Transverse colon (tissue), 4 donors: ENCODE results near the gene ZNF280C.

Experiments
- CTCF ChIP-seq, 5 experiments: fragments of 200-600 bp in 3 of 5; fragments of 450-650 bp in 2 of 5; sonication (generic) in 3 of 5; IDR thresholded peaks; 1 replicate in 2 of 5; 2 replicates in 3 of 5; pipeline ENCODE4 v1.5.1; 2016 to 2017; ENCODE audit warnings: antibody characterized with exemption in 5 of 5, inconsistent platforms in 3 of 5, mild to moderate bottlenecking in 2 of 5, moderate library complexity in 1 of 5
- EP300 ChIP-seq: sonication (generic); formaldehyde crosslinking; IDR thresholded peaks from one replicate; pipeline ENCODE4 v1.6.1; 2017; ENCODE audit warnings: antibody characterized with exemption, low read depth
- POLR2A ChIP-seq: fragments of 450-650 bp; IDR thresholded peaks from one replicate; pipeline ENCODE4 v1.6.1; 2016; ENCODE audit warnings: antibody characterized with exemption, mild to moderate bottlenecking, moderate library complexity
- POLR2AphosphoS5 ChIP-seq, 3 donors: sonication (generic); formaldehyde crosslinking; IDR thresholded peaks; one replicate each; pipeline ENCODE4 v1.6.1; 2016; ENCODE audit warnings: antibody characterized with exemption in 3 of 3

DNA sequence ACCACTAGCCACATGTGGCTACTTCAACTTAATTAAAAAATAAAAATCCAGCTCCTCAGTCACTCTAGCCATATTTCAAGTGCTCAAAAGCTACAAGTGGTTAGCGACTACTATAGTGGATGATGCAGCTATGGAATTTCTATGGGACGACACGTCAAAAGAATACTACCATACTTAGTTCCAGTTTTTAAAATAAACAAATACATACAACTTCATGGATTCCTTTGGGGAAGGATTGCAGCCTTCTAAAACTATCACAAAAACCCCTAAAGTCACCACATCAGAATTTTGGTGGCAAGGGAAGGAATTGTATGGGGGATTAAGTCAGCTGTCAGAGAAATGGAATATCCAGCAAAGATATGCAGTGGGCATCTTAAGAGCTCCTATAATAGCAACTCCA is 6.5 kb downstream of the ZNF280C start:
- TF ChIP-seq CTCF (IDR thresholded peaks at IDR 0.05): no peak
- no peak for TF ChIP-seq POLR2A
- no peak for TF ChIP-seq POLR2AphosphoS5 (IDR thresholded peaks at IDR 0.05)
- TF ChIP-seq EP300: no peak
